GM21619 (cell line): ENCODE measurements around the gene ZMPSTE24.

ENCODE experiments used
- ATAC-seq: cut with Tn5 transposase; IDR thresholded peaks from one replicate; pipeline ENCODE4 v1.9.1; 2021; ENCODE audit not compliant: unreplicated experiment

The ZMPSTE24 gene

GRCh38 chr1:40302475-40302874 is 44.4 kb downstream of the ZMPSTE24 start:
- no peak for ATAC-seq

GRCh38 chr1:40303051-40303771 is 45.2 kb downstream of the ZMPSTE24 start:
- no peak for ATAC-seq

GRCh38 chr1:40303790-40304189 is 45.8 kb downstream of the ZMPSTE24 start:
- ATAC-seq = no peak

- no peak for ATAC-seq
These were observed 47.4 kb downstream of the ZMPSTE24 start for GRCh38 chr1:40305451-40305850.

- ATAC-seq = no peak
These were observed 47.8 kb downstream of the ZMPSTE24 start for GRCh38 chr1:40305871-40306270.

GRCh38 chr1:40306296-40306695 is 48.3 kb downstream of the ZMPSTE24 start:
- no peak for ATAC-seq

- ATAC-seq = no peak
These were observed 49.1 kb downstream of the ZMPSTE24 start for GRCh38 chr1:40307186-40307585.

GRCh38 chr1:40308036-40308727 is 50.1 kb downstream of the ZMPSTE24 start:
- no peak for ATAC-seq

GRCh38 chr1:40309374-40310128 is 51.5 kb downstream of the ZMPSTE24 start:
- ATAC-seq = no peak

GRCh38 chr1:40310129-40310461 is 52.1 kb downstream of the ZMPSTE24 start:
- ATAC-seq = no peak

- no peak for ATAC-seq
These were observed 53.1 kb downstream of the ZMPSTE24 start for GRCh38 chr1:40310983-40311642.

- no peak for ATAC-seq
These were observed 53.7 kb downstream of the ZMPSTE24 start for GRCh38 chr1:40311692-40312091.

GRCh38 chr1:40312238-40313205 is 54.5 kb downstream of the ZMPSTE24 start:
- peak; percentile 44 for ATAC-seq

- no peak for ATAC-seq
These were observed 55.4 kb downstream of the ZMPSTE24 start for GRCh38 chr1:40313329-40313957.

- no peak for ATAC-seq
These were observed 56.1 kb downstream of the ZMPSTE24 start for GRCh38 chr1:40313958-40314720.

GRCh38 chr1:40314721-40315238 is 56.7 kb downstream of the ZMPSTE24 start:
- ATAC-seq = no peak

GRCh38 chr1:40315239-40315794 is 57.3 kb downstream of the ZMPSTE24 start:
- ATAC-seq = peak; percentile 32

- ATAC-seq = peak; percentile 11
These were observed 58.0 kb downstream of the ZMPSTE24 start for GRCh38 chr1:40315795-40316594.
